ENCODE measurements around the gene SIX2. TPM values are rescaled to one million over a fixed set of nuclear protein-coding genes. Genes with fewer than 3 reads are reported as not detected.

SIX2 gene
- total RNA-seq, 1 donor from 2014 or later = 13.8 TPM

- Mint-ChIP-seq H3K27me3 (peaks cover 51% of the 10 kb centered on the region), H3K27ac (no peak overlapping the region)
Measured at GRCh38 chr2:45047301-45047700, 38.0 kb upstream of the SIX2 start.

GRCh38 chr2:45046786-45047185 is 37.5 kb upstream of the SIX2 start:
- no peaks in the 10 kb centered on the region for H3K9me3 Mint-ChIP-seq
- H3K4me3 Mint-ChIP-seq = no peak overlapping the region
- H3K4me1 Mint-ChIP-seq (ENCODE audit: unreplicated experiment) = peaks cover 5% of the 10 kb centered on the region
- H3K27me3 Mint-ChIP-seq = peaks cover 53% of the 10 kb centered on the region
- H3K27ac Mint-ChIP-seq = no peak overlapping the region
- TF ChIP-seq CTCF (conservative IDR thresholded peaks at IDR 0.05) = no peak
- no peak for DNase-seq (ENCODE audit: extremely low spot score, unreplicated experiment)
- no peaks in the 10 kb centered on the region for H3K36me3 Mint-ChIP-seq

More at GRCh38 chr2:45047301-45047700, 38.0 kb upstream of the SIX2 start:
- H3K4me1 Mint-ChIP-seq (ENCODE audit: unreplicated experiment) = peaks cover 4% of the 10 kb centered on the region
- no peaks in the 10 kb centered on the region for H3K9me3 Mint-ChIP-seq
- H3K4me3 Mint-ChIP-seq = no peak overlapping the region
- no peak for DNase-seq (ENCODE audit: extremely low spot score, unreplicated experiment)
- no peaks in the 10 kb centered on the region for H3K36me3 Mint-ChIP-seq
- TF ChIP-seq CTCF (conservative IDR thresholded peaks at IDR 0.05) = no peak

- Mint-ChIP-seq H3K4me1 (ENCODE audit: unreplicated experiment) (peaks cover 5% of the 10 kb centered on the region), H3K27me3 (peaks cover 45% of the 10 kb centered on the region), H3K9me3 (no peaks in the 10 kb centered on the region), H3K27ac (no peak overlapping the region), H3K4me3 (no peak overlapping the region), H3K36me3 (no peaks in the 10 kb centered on the region)
- TF ChIP-seq CTCF (conservative IDR thresholded peaks at IDR 0.05) = no peak
- DNase-seq (ENCODE audit: extremely low spot score, unreplicated experiment) = no peak
Measured at GRCh38 chr2:45045706-45046105, 36.5 kb upstream of the SIX2 start.

GRCh38 chr2:45044916-45045315 is 35.7 kb upstream of the SIX2 start:
- no peak overlapping the region for H3K4me3 Mint-ChIP-seq
- no peaks in the 10 kb centered on the region for H3K9me3 Mint-ChIP-seq
- peaks cover 5% of the 10 kb centered on the region for H3K4me1 Mint-ChIP-seq (ENCODE audit: unreplicated experiment)
- no peak for DNase-seq (ENCODE audit: extremely low spot score, unreplicated experiment)
- H3K27ac Mint-ChIP-seq = no peak overlapping the region
- no peak for TF ChIP-seq CTCF (conservative IDR thresholded peaks at IDR 0.05)
- H3K36me3 Mint-ChIP-seq = no peaks in the 10 kb centered on the region
- peaks cover 43% of the 10 kb centered on the region for H3K27me3 Mint-ChIP-seq

- peaks cover 5% of the 10 kb centered on the region for H3K4me1 Mint-ChIP-seq (ENCODE audit: unreplicated experiment)
- no peak for DNase-seq (ENCODE audit: extremely low spot score, unreplicated experiment)
- H3K4me3 Mint-ChIP-seq = no peak overlapping the region
- H3K9me3 Mint-ChIP-seq = no peaks in the 10 kb centered on the region
- H3K27me3 Mint-ChIP-seq = peaks cover 43% of the 10 kb centered on the region
- H3K36me3 Mint-ChIP-seq = no peaks in the 10 kb centered on the region
- no peak for TF ChIP-seq CTCF (conservative IDR thresholded peaks at IDR 0.05)
- no peak overlapping the region for H3K27ac Mint-ChIP-seq
Measured at GRCh38 chr2:45043174-45043573, 33.9 kb upstream of the SIX2 start.

GRCh38 chr2:45042401-45042800 is 33.1 kb upstream of the SIX2 start:
- Mint-ChIP-seq H3K27ac (no peak overlapping the region), H3K9me3 (no peaks in the 10 kb centered on the region), H3K4me3 (no peak overlapping the region), H3K27me3 (peaks cover 43% of the 10 kb centered on the region), H3K36me3 (no peaks in the 10 kb centered on the region), H3K4me1 (ENCODE audit: unreplicated experiment) (peaks cover 5% of the 10 kb centered on the region)
- no peak for DNase-seq (ENCODE audit: extremely low spot score, unreplicated experiment)
- TF ChIP-seq CTCF (conservative IDR thresholded peaks at IDR 0.05) = no peak

All from type B pancreatic cell (in vitro differentiated cells).